GM13976 (cell line): ENCODE measurements around the gene EIF4A2.
"Not testable (repeated sequence)": the region's sequence is repeated elsewhere in the genome, so short reads cannot be mapped to it uniquely, and the experiment has no call there.

Source experiments
- DNase-seq: peaks from one replicate; pipeline ENCODE4 v3.0.0; 2012; ENCODE audit warnings: low spot score
- CTCF ChIP-seq: IDR thresholded peaks from 2 replicates; pipeline ENCODE4 v1.5.1; 2012; ENCODE audit warnings: borderline replicate concordance, mild to moderate bottlenecking; ENCODE audit not compliant: insufficient read depth; ENCODE audit errors: extremely low read depth, missing control alignments, control extremely low read depth
- in situ Hi-C: fragments of 300-500 bp; cut with MboI; formaldehyde crosslinking; loops from one replicate; pipeline ENCODE4 v1.12.0; 2022; ENCODE audit warnings: low sequenced_read_pairs, mixed read lengths, inconsistent platforms; ENCODE audit not compliant: unreplicated experiment

The EIF4A2 gene

GRCh38 chr3:186789554-186790260, 6.3 kb downstream of the EIF4A2 start:
- in situ Hi-C loops = no loop called here
- DNase-seq = no peak
- no peak for TF ChIP-seq CTCF

GRCh38 chr3:186790261-186790981, 7.0 kb downstream of the EIF4A2 start:
- TF ChIP-seq CTCF = no peak
- in situ Hi-C loops = no loop called here

GRCh38 chr3:186798239-186798874, 15.0 kb downstream of the EIF4A2 start:
- DNase-seq = no peak
- in situ Hi-C loops = no loop called here
- no peak for TF ChIP-seq CTCF

More at GRCh38 chr3:186790261-186790981, 7.0 kb downstream of the EIF4A2 start:
- DNase-seq = no peak

GRCh38 chr3:186800285-186800684, 16.9 kb downstream of the EIF4A2 start:
- in situ Hi-C loops = no loop called here
- no peak for DNase-seq
- TF ChIP-seq CTCF = no peak

GRCh38 chr3:186802701-186803100, 19.3 kb downstream of the EIF4A2 start:
- in situ Hi-C loops = no loop called here
- no peak for TF ChIP-seq CTCF
- no peak for DNase-seq

- DNase-seq, in situ Hi-C loops: not testable (repeated sequence)
Measured at GRCh38 chr3:186803447-186803846, 20.1 kb downstream of the EIF4A2 start.
